Gastroesophageal sphincter (tissue), 4 donors: Measurements from ENCODE around the gene FRMD4B. TPM values are rescaled to one million over a fixed set of nuclear protein-coding genes. Genes with fewer than 3 reads are reported as not detected.
"Not testable (repeated sequence)": the region's sequence is repeated elsewhere in the genome, so short reads cannot be mapped to it uniquely, and the experiment has no call there.

Source experiments
- ATAC-seq: fragments of 150-250 bp; one replicate; pipeline ENCODE4 v1.9.1; 2016; ENCODE audit warnings: mild to moderate bottlenecking, moderate library complexity
- H3K27ac ChIP-seq, 4 donors: fragments of 200-600 bp; sonication (generic) in 3 of 4; 1 replicate in 3 of 4; 2 replicates in 1 of 4; pipeline ENCODE4 v1.5.1; 2016 to 2019
- H3K27me3 ChIP-seq: fragments of 200-600 bp; sonication (generic); one replicate; pipeline ENCODE4 v1.5.1; 2019
- H3K36me3 ChIP-seq, 2 donors: fragments of 200-600 bp; sonication (generic); one replicate each; pipeline ENCODE4 v1.5.1; 2019; ENCODE audit warnings: control low read depth in 1 of 2
- H3K4me1 ChIP-seq, 3 donors: fragments of 200-600 bp; sonication (generic); 1 replicate in 2 of 3; 2 replicates in 1 of 3; pipeline ENCODE4 v1.5.1; 2016 to 2019; ENCODE audit warnings: control low read depth in 2 of 3
- H3K4me3 ChIP-seq, 2 donors: fragments of 200-600 bp; sonication (generic); one replicate each; pipeline ENCODE4 v1.5.1; 2019; ENCODE audit warnings: mild to moderate bottlenecking in 1 of 2, moderate library complexity in 1 of 2
- H3K9me3 ChIP-seq, 3 donors: fragments of 200-600 bp; sonication (generic); one replicate each; pipeline ENCODE4 v1.5.1; 2017 to 2019; ENCODE audit warnings: control low read depth in 2 of 3
- CTCF ChIP-seq, 4 experiments: fragments of 200-600 bp in 2 of 4; fragments of 450-650 bp in 2 of 4; sonication (generic) in 1 of 4; IDR thresholded peaks; one replicate each; pipeline ENCODE4 v1.5.1; 2017 to 2019; ENCODE audit warnings: antibody characterized with exemption in 4 of 4, mild to moderate bottlenecking in 2 of 4, moderate library complexity in 2 of 4
- EP300 ChIP-seq: sonication (generic); formaldehyde crosslinking; IDR thresholded peaks from one replicate; pipeline ENCODE4 v1.6.1; 2017; ENCODE audit warnings: antibody characterized with exemption, mild to moderate bottlenecking
- POLR2A ChIP-seq, 2 donors: fragments of 450-650 bp; IDR thresholded peaks; one replicate each; pipeline ENCODE4 v1.6.1; 2017; ENCODE audit warnings: antibody characterized with exemption in 2 of 2, mild to moderate bottlenecking in 2 of 2, moderate library complexity in 1 of 2
- POLR2AphosphoS5 ChIP-seq: sonication (generic); formaldehyde crosslinking; IDR thresholded peaks from one replicate; pipeline ENCODE4 v1.6.1; 2017; ENCODE audit warnings: antibody characterized with exemption
- WGBS, 2 donors: methylation state at CpG; one replicate each; pipeline ENCODE4 v1.1.5; 2018; ENCODE audit warnings: low coverage in 1 of 2; 5-methylcytosine and 5-hydroxymethylcytosine counted together
- total RNA-seq, 4 donors: library from RNA; depleted of rRNA; stranded (reverse); fragments of >200 nt; gene quantifications; one replicate each; pipeline ENCODE4 v1.1.0, GENCODE V29; 2016

The FRMD4B gene
- total RNA-seq, 4 donors from 2014 or later = 7.1 to 22.3 (median 19.8) TPM

GRCh38 chr3:69273896-69274295 lies 112.0 kb downstream of the FRMD4B start:
- no peaks in the 10 kb centered on the region for H3K27me3 ChIP-seq
- WGBS, 2 donors = 89 to 94% methylated on average over 1 of the region's 1 CpG
- no peaks in the 10 kb centered on the region for H3K9me3 ChIP-seq
- TF ChIP-seq EP300 = no peak
- no peak for TF ChIP-seq POLR2A (IDR thresholded peaks at IDR 0.05)
- no peak for TF ChIP-seq POLR2AphosphoS5
- no peak for TF ChIP-seq CTCF (IDR thresholded peaks at IDR 0.05)
- no peaks in the 10 kb centered on the region for H3K36me3 ChIP-seq
- H3K4me1 ChIP-seq = no peaks in the 10 kb centered on the region
- no peak for ATAC-seq
- no peak overlapping the region for H3K4me3 ChIP-seq
- no peak overlapping the region for H3K27ac ChIP-seq

GRCh38 chr3:69272556-69272955 lies 113.3 kb downstream of the FRMD4B start:
- no peak overlapping the region for H3K4me3 ChIP-seq
- H3K27me3 ChIP-seq = no peaks in the 10 kb centered on the region
- no peaks in the 10 kb centered on the region for H3K4me1 ChIP-seq

GRCh38 chr3:69271098-69271497 lies 114.8 kb downstream of the FRMD4B start:
- H3K36me3 ChIP-seq = no peaks in the 10 kb centered on the region
- 53 to 69% methylated on average over 3 of the region's 3 CpGs for WGBS, 2 donors
- no peak overlapping the region for H3K27ac ChIP-seq
- H3K9me3 ChIP-seq = no peaks in the 10 kb centered on the region
- ATAC-seq = no peak
- no peak for TF ChIP-seq EP300
- no peak for TF ChIP-seq POLR2AphosphoS5
- no peak for TF ChIP-seq POLR2A (IDR thresholded peaks at IDR 0.05)
- TF ChIP-seq CTCF (IDR thresholded peaks at IDR 0.05) = no peak
- H3K4me1 ChIP-seq = no peaks in the 10 kb centered on the region
- no peaks in the 10 kb centered on the region for H3K27me3 ChIP-seq
- H3K4me3 ChIP-seq = no peak overlapping the region

More at GRCh38 chr3:69272556-69272955, 113.3 kb downstream of the FRMD4B start:
- ATAC-seq = no peak
- TF ChIP-seq POLR2AphosphoS5 (no peak), CTCF (IDR thresholded peaks at IDR 0.05) (no peak)
- no peak overlapping the region for H3K27ac ChIP-seq
- no peaks in the 10 kb centered on the region for H3K9me3 ChIP-seq
- 50 to 86% methylated on average over 2 of the region's 2 CpGs for WGBS, 2 donors
- no peaks in the 10 kb centered on the region for H3K36me3 ChIP-seq

GRCh38 chr3:69266585-69266984 lies 119.3 kb downstream of the FRMD4B start:
- H3K9me3 ChIP-seq = no peaks in the 10 kb centered on the region
- H3K4me1 ChIP-seq = no peaks in the 10 kb centered on the region
- 0 to 100% methylated on average over 1 of the region's 2 CpGs for WGBS, 2 donors
- TF ChIP-seq POLR2AphosphoS5 = no peak
- no peak for TF ChIP-seq EP300
- no peak for TF ChIP-seq POLR2A (IDR thresholded peaks at IDR 0.05)
- no peak for TF ChIP-seq CTCF (IDR thresholded peaks at IDR 0.05)
- no peak for ATAC-seq
- no peaks in the 10 kb centered on the region for H3K27me3 ChIP-seq
- no peak overlapping the region for H3K4me3 ChIP-seq
- H3K27ac ChIP-seq = no peak overlapping the region
- H3K36me3 ChIP-seq = no peaks in the 10 kb centered on the region

GRCh38 chr3:69266071-69266470 lies 119.8 kb downstream of the FRMD4B start:
- not testable (repeated sequence) for H3K4me3 ChIP-seq, H3K27me3 ChIP-seq, H3K4me1 ChIP-seq, ATAC-seq, H3K27ac ChIP-seq, H3K36me3 ChIP-seq, H3K9me3 ChIP-seq
- 94 to 100% methylated on average over 2 of the region's 2 CpGs for WGBS, 2 donors

GRCh38 chr3:69260843-69261405 lies 125.0 kb downstream of the FRMD4B start:
- 92 to 93% methylated on average over 7 of the region's 7 CpGs for WGBS, 2 donors
- not testable (repeated sequence) for H3K4me1 ChIP-seq, H3K9me3 ChIP-seq, H3K27ac ChIP-seq, H3K36me3 ChIP-seq, H3K4me3 ChIP-seq, ATAC-seq, H3K27me3 ChIP-seq
